GM19328 (cell line): Measurements from ENCODE around the gene AXIN2.

Experiments
- ATAC-seq: cut with Tn5 transposase; IDR thresholded peaks from one replicate; pipeline ENCODE4 v1.9.1; 2021; ENCODE audit warnings: mild to moderate bottlenecking, moderate library complexity; ENCODE audit not compliant: unreplicated experiment

Gene AXIN2

DNA sequence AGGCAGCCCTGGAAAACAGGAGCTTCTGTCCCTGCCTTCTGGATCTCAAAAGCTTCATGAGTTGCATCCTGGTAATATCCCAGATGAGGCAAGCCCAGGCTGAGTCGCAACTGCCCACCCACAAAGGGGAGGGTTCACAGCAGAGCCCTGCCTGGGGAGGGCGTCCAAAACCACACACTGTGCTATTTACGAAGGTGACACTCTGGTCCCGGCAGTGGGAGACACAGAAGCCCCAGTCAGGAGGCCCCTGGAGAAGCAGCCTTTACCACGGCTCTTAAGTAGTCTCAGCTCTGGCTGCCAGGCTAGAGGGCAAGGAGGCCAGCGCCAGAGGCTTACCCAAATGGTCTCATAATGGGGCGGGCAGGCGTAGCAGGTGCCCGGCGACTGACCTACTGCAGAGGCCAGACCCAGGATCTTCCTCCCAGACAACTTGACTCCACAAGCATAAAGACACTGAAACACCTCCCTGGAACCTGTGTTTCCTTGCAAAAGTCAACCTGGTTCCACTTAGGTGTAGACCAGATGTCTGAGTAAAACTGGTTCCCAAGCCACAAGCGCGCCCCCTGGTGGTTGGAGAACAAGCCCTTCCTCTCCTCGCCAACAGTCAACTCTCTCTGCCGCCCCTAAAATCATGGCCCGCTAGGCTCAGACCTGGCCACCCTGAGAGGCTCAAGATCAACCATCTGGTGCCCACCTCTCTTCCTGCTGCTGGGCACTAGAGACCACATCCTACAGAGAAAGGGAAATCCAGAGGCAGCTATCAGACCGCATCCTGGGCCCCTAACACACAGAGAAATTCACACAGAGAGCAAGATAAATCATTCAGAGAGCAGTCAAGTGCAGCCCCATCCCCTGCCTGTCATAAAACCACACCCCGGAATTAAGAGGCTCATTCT, 5.2 kb downstream of the AXIN2 start:
- ATAC-seq, result no peak

DNA sequence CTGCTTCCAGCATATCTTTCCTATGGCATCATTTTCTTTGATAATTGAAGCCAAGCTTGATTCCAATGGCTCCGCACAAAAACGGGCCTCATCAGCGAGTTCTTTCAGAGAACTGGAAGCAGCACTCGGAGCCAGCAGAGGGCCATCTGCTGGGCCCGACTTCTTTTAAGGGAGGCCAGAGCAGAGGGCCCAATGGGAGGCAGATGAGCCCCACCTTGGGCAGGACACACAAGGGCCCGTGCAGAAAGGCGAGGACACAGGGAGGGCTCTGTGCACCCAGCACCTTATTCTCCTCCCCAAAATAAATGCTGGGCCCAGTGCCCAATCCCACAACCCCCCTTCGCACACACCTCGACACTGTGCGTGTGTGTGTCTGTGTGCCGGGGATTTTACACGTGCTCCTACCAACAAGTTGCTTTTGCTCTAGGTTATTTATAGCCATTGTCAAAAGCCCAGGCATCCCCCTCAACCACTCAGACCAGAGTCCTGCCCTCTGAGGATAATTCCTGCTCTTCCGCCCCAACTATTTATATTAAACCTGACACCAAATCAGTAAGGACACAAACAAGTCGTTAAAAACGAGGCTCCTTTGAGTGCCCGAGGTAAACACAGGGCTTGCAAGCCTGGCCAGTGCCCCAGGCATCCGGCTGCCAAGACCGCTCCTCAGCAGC, 6.8 kb downstream of the AXIN2 start:
- ATAC-seq, result no peak

DNA sequence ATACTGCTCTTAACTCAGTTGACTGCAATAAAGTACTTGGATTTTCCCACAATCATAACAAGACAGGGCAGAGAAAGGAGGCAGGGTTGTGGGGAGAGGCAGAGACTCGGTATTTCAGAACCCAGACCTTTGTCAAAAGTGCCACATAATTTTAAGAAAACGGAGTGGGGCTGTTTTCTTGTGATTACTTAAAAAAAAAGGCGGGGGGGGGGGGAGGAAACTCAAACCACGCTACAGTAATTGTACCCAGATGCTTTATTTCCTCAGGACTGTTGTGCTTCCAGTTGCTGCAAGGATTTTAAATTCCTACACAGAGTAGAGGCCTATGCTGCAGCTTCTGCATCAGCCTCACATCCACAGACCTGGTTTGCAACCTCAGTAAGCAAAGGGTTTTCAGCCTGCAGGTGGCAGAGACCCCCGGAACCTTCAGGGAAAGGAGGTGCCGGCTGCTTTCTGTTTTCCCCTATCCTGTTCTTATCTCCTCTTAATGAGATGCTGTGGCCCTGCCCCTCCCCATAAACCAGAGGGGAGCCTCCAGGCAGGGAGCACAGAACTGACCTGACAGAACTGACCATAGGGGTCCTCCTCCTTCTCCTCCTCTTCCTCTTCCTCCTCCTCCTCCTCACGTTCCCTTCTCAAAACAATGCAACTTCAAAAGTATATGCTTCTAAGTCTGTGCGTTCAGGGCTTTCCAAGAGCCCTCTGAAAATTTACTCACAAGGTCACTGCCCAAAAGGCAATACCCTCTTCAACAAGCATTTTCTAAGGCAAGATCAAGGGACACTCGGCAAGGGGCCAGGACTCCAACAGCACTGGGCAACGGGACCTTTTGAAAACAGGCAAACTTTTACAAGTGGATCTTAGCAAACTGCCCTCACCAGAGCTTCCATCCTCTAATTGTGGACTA, 7.5 kb downstream of the AXIN2 start:
- no peak for ATAC-seq

DNA sequence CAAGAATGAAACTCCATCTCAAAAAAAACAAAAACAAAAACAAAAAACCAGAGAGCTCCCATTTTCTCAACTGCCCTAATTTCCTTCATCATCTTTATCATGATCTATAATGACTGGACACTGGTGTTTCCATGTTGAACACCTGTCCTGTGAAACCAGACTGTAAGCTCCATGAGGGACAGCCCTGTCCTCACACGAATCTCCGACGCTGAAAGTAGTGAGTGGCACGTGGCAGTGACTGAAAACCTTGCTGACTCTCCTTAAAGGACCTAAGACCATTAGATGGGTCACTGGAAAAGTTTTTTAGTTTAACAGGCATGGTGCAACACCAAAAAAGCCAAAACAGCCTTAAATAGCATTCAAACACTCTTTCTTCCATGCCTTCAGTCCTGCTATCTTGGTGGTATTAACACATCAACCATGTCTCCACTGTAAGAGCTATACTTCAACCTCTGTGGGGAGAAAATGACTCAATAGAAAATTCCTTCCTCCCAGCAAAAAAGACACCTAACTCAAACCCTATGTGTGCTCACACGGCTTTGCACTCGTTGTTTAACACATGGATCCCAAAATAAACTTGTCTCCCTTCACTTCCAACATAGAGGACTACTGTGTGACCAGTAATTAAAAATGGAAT, 8.3 kb downstream of the AXIN2 start:
- no peak for ATAC-seq

DNA sequence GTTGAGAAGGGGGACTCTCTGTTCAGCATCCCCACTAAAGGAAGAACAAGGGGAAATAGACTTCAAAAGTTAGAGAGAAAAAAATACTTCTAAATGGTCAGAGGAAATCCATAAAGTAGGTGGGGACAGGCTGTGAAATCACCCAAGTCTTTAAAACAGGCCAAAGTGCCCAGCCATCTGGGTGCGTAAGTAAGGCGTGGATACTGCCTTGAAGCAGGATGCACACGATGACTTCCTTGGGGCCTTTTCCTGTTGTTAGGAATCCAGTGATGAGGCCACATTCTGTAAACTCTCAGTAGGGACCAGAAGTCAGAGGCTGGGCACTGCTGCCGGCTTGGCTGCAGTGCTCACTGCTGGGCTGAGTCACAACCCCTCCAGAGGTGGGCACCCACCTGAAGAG, 9.2 kb downstream of the AXIN2 start:
- ATAC-seq, result no peak

DNA sequence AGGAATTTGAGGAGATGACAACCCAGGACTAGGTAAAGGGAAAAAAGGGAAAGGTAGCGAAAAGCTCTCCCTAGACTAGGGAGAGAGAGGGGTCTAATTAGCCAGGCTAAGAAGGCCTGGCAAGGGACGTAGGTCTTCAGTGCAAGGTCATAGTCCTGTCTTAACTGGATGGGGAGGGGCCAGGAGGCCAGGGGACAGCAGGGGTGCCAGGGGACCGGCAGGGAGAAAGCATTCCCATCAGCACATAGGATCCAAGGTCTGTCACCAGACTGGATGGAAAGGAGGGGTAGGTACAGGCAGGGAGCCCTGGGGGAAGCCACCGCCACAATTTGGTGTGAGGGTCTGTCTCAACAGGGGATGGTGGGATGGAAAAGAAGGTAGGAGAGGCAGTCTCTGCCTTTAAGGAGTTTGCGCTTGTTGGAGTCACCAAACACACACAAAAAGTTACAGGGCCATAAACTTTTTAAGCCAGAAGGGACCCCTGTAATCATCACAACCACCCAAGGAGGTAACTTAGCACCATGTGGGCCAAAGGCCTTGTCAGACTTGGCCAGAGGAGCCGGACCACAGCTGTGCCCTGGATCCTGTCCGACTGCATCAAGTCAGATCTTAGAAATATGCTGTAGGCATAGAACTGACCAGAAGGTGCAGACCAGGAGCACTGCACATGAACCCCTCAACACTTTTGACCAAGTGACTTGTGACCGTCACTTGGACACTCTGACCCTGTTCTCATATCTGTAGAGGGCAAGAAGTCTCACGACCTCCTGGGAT, 10.0 kb downstream of the AXIN2 start:
- no peak for ATAC-seq

DNA sequence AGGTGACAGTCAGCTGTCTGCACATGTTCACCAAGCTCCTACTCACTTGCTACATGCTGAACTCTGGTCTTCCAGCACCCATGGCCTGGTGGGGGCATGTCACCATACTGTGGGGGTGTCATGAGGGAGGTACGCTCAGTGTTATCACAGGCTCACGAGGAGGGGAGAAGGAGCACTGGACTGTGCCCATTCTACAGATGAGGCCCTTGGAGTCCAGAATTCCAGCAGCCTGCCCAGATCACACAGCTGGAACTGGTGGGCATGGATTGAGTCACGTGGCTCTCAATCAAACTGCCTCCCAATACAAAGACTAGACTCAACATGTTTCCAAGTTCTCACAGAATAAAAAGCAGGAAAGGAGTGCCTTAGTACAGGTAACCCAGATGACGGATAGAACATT, 10.7 kb downstream of the AXIN2 start:
- no peak for ATAC-seq

DNA sequence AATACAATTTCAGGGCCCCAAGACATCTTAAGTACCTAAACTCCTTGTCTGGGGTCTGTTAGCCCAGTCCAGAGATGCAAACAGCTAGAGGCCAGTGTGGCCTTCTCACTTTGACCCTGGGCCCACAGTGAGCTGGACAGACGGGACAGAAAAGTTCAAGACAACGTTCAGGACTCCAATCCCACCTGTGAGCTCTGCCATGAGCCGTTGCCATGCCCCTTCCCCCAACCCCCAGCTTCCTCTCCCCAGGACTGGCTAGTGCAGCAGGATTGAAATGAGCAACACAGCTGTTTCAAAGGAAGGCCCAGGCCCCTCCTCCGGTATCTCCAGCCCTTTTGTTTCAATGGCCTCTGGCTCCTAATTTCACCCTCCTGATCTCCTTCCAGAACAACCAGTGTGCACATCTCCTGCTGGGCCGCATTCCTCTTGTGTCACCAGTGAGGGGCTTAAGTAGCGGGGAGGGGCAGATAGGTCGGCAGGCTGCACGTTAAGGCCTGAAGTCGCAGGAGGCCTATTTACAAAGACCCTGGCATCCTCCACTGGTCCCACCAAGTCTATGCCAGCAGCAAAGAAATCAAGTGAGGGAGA, 11.3 kb downstream of the AXIN2 start:
- ATAC-seq, result no peak

DNA sequence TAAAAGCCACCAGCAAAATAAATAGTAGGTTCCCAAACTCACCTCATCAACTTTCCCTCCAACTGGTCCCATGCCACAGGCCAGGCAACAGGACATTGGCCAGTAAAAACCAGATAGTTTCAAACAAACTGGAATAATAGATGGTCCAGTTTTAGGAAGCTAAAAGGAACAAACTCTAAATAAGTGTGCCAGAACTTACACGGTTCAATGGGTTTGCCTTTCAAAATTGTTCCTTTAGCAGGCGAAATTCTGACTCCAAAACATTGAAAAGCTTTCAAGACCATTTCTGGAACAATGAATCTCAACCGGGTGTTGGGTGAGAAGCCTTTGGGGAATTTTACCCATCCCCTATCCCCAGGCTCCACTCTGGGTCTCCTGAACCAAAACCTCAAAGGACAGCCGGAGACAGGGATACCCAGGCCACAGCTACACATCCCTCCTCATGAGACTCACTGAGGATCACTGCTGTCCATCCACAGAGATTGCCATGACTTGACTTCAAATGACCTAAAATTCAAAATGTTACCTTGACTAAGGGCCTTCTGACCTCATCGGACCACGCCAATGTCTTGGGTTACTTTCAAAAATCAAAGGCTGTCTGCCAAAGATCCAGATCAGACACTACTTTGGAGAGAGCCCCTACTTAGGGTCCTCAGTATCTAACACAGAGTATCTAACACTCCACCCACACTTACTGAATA, 13.0 kb downstream of the AXIN2 start:
- ATAC-seq, result no peak

DNA sequence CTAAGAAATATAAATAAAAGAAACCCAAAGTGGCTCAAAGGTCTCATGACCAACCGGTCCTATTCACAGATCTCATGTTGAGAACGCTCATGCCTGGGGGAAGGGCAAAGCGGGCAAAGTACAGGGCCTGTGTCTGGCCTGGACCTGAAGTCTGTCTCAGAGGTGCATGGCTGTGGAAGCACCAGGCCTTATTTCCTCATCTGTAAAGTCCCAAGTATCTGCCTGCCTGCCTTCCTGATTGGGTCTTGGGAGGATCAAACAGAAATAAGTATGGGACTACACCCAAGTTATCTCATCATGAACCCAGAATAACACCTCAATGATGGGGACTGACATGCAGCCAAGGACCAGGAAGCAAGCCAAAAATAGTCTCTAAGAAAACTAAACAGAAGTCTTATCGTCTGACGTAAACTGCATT, 14.2 kb downstream of the AXIN2 start:
- ATAC-seq, result no peak

DNA sequence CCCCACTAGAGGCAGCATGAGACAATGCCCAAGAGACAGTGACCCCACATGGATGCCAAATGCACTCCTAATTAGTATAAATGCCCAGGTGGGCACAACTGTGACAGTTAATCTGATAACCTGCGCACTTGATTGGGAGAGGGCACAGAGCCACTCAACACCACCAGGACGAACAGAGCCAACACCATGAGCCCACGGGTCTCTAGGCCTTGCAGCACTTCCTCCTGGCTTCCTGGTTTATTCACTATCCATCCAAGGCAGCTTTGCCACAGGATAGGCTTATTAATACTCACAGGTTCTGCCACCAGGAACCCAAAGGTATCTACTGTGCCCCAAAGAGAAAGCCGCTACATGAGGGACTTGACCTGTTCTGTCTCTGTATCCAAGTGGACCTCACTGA, 14.9 kb downstream of the AXIN2 start:
- ATAC-seq, result no peak

DNA sequence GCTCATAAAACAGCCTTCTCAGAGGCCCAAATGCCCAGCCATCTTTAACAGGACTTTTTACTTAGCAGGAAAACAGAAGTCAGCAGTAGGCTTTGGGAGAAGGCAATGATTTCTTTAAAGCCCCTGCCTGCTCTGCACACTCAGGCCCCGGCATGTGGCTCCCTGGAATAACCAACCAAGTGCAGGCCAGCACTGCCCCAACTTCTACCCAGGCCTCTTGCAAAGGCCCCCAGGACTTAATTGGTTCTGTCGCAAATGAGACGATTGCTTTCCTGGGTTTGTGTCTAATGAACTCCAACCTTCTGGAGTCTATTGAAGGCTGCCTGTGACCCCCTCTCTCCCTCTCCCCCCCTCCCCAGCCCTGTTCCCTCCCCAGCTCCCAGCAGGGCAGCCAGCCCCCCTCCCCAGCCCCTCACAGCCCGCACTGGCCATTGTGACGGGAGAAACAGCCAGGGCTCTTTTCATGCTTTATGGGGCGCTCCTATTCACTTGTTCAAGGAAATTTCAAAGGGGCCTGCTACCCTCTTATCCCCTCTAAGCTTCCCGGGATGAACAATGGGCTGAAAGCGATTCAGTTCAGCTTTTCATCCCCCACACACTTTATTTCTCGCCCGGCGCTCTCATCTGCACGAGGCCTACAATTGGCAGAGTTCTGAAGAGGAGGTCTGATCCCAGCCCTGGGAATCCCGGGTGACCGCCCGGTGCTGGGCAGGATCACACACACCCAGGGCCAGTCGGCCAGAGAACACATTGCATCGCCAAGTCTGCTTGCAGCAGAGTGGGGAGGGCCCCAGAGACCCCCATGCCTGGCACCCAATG, 15.5 kb downstream of the AXIN2 start:
- ATAC-seq, result no peak

DNA sequence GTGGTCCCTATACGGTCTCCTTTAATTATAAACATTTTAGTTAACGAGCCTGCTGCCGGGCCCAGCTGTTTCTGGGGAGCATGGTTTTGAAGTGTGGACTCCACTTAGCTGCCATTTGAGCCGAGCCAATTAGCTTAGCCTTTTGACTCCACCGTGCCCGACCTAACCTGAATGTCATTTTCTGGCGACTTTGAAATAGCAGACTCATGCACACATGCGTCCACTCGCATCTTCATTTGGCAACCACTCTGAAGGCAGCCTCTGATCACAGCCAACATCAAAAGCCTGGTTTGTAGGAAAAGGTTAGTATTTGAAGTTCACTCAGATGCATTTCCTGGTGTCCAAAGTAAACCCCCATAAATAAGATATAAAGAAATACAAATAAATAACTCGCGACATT, 16.8 kb downstream of the AXIN2 start:
- ATAC-seq, result no peak

DNA sequence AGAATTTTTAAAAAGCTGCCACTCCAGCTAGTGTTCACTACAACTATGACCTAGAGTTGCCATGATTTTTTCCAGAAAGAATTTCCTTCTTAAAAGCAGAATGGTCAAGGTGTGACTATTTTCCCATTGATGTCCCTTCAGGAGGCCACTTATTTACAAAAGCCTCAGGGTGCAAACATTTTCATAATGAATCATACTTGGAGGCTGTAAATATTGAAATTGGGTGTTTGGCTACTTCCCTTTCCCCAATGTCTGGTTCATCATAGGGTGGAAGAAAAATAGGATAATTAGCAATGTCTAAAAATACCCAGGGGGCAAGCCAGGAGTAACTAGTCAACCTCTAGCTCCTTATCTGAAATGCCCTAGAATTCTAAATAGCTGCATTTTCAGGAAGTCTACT, 18.8 kb downstream of the AXIN2 start:
- no peak for ATAC-seq

DNA sequence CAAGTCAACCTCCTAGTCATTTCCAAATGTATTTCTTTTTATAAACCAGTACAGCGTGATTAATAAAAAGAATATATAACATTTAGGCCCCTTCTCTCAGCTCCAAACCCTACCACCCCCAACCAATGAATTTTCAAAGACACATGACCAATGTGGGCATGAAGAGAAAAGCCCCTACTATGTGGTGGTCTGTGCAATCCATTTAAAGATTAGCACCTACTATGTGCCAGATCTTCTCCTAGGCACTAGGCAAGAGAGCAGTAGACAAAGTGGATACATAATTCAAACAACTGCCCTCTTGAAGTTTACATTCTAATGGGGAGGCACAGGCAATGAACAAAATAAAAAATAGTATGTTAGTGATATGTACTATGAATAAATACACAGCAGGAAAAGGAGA, 19.4 kb downstream of the AXIN2 start:
- no peak for ATAC-seq

DNA sequence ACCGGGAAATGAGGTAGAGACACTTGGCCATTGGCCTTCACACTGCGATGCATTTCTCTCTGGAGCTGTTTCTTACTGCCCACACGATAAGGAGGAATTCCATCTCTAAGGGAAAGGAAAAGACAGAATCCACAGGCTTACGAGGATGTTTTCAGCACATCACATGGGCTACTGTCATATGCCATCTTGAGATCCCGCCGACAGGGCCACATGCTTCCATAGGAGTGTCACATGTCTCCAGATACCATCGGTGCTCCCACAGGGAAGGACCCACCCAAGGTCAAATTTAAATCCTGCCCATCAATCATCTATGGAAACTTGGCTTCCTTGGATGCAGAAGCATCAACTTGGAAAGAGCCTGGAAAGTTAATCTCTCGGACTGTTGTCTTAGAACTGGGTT, 20.0 kb downstream of the AXIN2 start:
- no peak for ATAC-seq

DNA sequence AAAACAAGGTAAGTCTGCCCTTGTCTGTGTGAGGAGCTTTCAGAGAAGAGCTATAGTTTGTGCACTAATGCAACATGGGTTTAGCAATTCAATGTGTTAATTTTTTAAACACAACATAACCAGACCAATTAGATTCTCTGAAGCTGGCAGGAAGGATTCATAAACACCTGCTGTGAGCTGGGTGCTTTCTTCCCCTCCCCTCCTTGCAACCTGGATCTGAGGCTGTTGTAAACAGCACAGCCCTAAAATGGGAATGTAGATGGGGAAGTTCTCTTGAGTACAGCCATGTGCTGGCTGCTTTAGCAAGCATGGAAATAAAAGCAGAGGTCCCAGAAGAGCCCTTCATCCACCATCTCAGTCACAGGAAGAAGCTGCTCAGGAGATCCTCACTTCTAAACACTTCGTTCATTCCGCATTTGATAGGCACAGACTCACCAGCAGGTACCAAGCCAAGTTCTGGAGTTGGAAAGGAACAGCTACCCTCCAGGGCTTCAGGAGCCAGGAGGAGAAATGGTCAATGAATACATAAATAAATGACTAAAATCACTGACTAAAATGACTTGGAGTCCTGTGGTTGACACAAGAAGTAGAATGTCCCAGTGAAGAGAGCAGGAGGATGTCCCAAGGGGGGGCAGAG, 21.7 kb downstream of the AXIN2 start:
- no peak for ATAC-seq
